C4-2B (cell line): ENCODE results near the gene RNF207.
A peak's percentile ranks its signal among the peaks of the same experiment; 100 is the strongest.

Experiments
- H3K27ac ChIP-seq: fragments of 450-650 bp; 2 replicates; pipeline ENCODE4 v1.5.1; 2017
- CTCF ChIP-seq: fragments of 450-650 bp; conservative IDR thresholded peaks from 2 replicates; pipeline ENCODE4 v1.5.1; 2017; ENCODE audit warnings: mild to moderate bottlenecking
- ZFX ChIP-seq: fragments of 450-650 bp; IDR thresholded peaks from 2 replicates; pipeline ENCODE4 v1.6.1; 2017

RNF207 gene

DNA sequence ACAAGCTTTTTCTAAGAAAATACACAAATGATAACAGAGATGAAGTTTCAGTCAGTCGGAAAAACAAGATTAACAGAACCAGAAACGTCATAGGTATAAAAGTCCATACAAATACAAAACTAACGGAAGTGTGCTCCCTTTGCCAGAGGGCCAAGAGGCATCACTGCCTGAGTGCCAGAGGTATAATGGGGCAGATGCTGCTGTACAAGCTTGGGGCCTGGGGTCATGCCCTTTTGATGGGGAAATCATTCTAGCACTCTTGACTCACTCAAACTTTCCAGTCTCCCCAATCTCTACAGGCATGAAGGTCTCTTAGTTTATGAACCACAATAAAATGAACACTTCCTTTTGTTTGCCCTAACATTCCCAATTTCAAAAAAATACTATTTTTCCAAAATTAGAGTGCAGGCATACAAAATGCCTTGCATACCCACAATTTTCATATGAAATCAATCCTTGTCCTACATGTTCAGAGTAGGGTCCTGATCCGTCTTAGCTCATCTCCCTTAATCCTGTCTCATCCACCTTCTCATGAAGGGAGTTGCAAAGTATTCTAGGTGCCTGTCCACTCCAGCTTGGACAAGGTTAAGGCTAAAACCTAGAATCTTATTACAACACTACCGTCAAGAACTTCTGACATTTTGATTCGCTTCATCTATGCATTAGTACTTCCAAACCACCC lies 8.0 kb upstream of the RNF207 start:
- H3K27ac ChIP-seq, result no peak overlapping the region; the same call in 1 of the 2 replicates
- TF ChIP-seq CTCF, result no peak
- TF ChIP-seq ZFX, result no peak

GRCh38 chr1:6198646-6199297 lies 7.1 kb upstream of the RNF207 start:
- H3K27ac ChIP-seq, result peak overlapping the region; percentile 97
- TF ChIP-seq CTCF (no peak), ZFX (no peak)

GRCh38 chr1:6199298-6200187 lies 6.4 kb upstream of the RNF207 start, which contains the start of gene RPL22:
Gene RPL22 (minus strand): TSS chr1:6199595. CDS start chr1:6199573, 22 bp downstream.
- TF ChIP-seq CTCF (no peak), ZFX (peak; percentile 98)
- peak within 1 kb of the TSS; percentile 97 for H3K27ac ChIP-seq

GRCh38 chr1:6200188-6200809 lies 5.6 kb upstream of the RNF207 start:
- H3K27ac ChIP-seq, result peak overlapping the region; percentile 97
- TF ChIP-seq ZFX, result no peak
- TF ChIP-seq CTCF, result no peak

DNA sequence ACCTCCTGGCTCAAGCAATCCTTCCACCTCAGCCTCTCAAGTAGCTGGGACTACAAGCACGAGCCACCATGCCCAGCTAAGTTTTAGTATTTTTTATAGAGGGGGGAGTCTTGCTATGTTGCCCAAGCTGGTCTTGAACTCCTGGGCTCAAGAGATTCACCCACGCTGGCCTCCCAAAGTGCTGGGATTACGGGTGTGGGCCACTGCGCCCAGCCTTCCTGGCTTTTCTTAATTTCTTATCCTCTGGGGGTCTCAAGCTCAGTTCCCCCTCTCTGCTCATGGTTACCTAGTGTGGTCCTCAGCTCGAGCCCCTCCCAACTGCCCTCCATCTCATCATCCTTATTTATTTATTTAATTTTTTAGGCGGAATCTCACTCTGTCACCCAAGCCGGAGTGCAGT lies 3.7 kb upstream of the RNF207 start:
- H3K27ac ChIP-seq, result no peak overlapping the region

GRCh38 chr1:6206520-6206855 lies 569 bp downstream of the RNF207 start:
- TF ChIP-seq CTCF (no peak), ZFX (no peak)
- H3K27ac ChIP-seq, result peak overlapping the region; percentile 84

More for the DNA sequence above, 3.7 kb upstream of the RNF207 start:
- TF ChIP-seq CTCF (no peak), ZFX (no peak)
